Sigmoid colon (tissue), 4 donors: ENCODE data around the gene KDM6B.

ENCODE experiments used
- CTCF ChIP-seq, 4 experiments: fragments of 450-650 bp in 3 of 4; fragments of 200-600 bp in 1 of 4; IDR thresholded peaks; one replicate each; pipeline ENCODE4 v1.5.1; 2016 to 2019; ENCODE audit warnings: antibody characterized with exemption in 4 of 4, mild to moderate bottlenecking in 3 of 4, moderate library complexity in 2 of 4
- EP300 ChIP-seq, 4 donors: sonication (generic); formaldehyde crosslinking; IDR thresholded peaks; one replicate each; pipeline ENCODE4 v1.6.1; 2017; ENCODE audit warnings: antibody characterized with exemption in 4 of 4
- POLR2A ChIP-seq, 2 donors: fragments of 450-650 bp; IDR thresholded peaks; one replicate each; pipeline ENCODE4 v1.6.1; 2016; ENCODE audit warnings: antibody characterized with exemption in 2 of 2, mild to moderate bottlenecking in 2 of 2, moderate library complexity in 2 of 2

GRCh38 chr17:7881276-7882054 is 47.4 kb downstream of the KDM6B start:
- no peak for TF ChIP-seq CTCF (IDR thresholded peaks at IDR 0.05)
- TF ChIP-seq POLR2A (IDR thresholded peaks at IDR 0.05), result no peak
- no peak for TF ChIP-seq EP300 (IDR thresholded peaks at IDR 0.05)
